HEK293 (cell line): Measurements from ENCODE around the gene SF3B4.

Source experiments
- BCL11B ChIP-seq: fragments of 450-650 bp; formaldehyde crosslinking; IDR thresholded peaks from 2 replicates; pipeline ENCODE4 v1.5.1; 2016; ENCODE audit warnings: low read depth, missing biosample characterization, missing genetic modification characterization
- IKZF3 ChIP-seq: fragments of 450-650 bp; IDR thresholded peaks from 2 replicates; pipeline ENCODE4 v1.5.0; 2018; ENCODE audit warnings: missing biosample characterization, mild to moderate bottlenecking, missing genetic modification characterization, moderate library complexity
- KLF7 ChIP-seq: fragments of 450-650 bp; formaldehyde crosslinking; IDR thresholded peaks from 2 replicates; pipeline ENCODE4 v1.5.1; 2016; ENCODE audit warnings: missing biosample characterization, missing genetic modification characterization, borderline replicate concordance
- PRDM6 ChIP-seq: fragments of 450-650 bp; formaldehyde crosslinking; IDR thresholded peaks from 2 replicates; pipeline ENCODE4 v1.5.1; 2017; ENCODE audit warnings: missing biosample characterization, missing genetic modification characterization
- REST ChIP-seq: fragments of 450-650 bp; formaldehyde crosslinking; IDR thresholded peaks from 2 replicates; pipeline ENCODE4 v1.5.1; 2016; ENCODE audit warnings: missing biosample characterization, missing genetic modification characterization
- SETDB1 ChIP-seq: IDR thresholded peaks from one replicate; pipeline ENCODE4 v1.6.1; 2017; ENCODE audit warnings: mild to moderate bottlenecking, low read length, moderate library complexity, mixed read lengths; ENCODE audit not compliant: insufficient read length
- SP2 ChIP-seq: fragments of 450-650 bp; formaldehyde crosslinking; IDR thresholded peaks from 2 replicates; pipeline ENCODE4 v1.5.1; 2016; ENCODE audit warnings: missing biosample characterization, missing genetic modification characterization
- YY1 ChIP-seq: fragments of 450-650 bp; formaldehyde crosslinking; IDR thresholded peaks from 2 replicates; pipeline ENCODE4 v1.5.1; 2018; ENCODE audit warnings: missing biosample characterization, missing genetic modification characterization
- YY2 ChIP-seq: fragments of 450-650 bp; formaldehyde crosslinking; IDR thresholded peaks from 2 replicates; pipeline ENCODE4 v1.5.1; 2016; ENCODE audit warnings: missing biosample characterization, missing genetic modification characterization
- ZFP37 ChIP-seq: fragments of 450-650 bp; formaldehyde crosslinking; IDR thresholded peaks from 2 replicates; pipeline ENCODE4 v1.5.1; 2016; ENCODE audit warnings: missing biosample characterization, missing genetic modification characterization
- ZNF112 ChIP-seq: fragments of 450-650 bp; formaldehyde crosslinking; IDR thresholded peaks from 2 replicates; pipeline ENCODE4 v1.5.0; 2017; ENCODE audit warnings: missing biosample characterization, missing genetic modification characterization
- ZNF114 ChIP-seq: fragments of 450-650 bp; formaldehyde crosslinking; IDR thresholded peaks from 2 replicates; pipeline ENCODE4 v1.5.0; 2017; ENCODE audit warnings: missing biosample characterization, missing genetic modification characterization
- ZNF132 ChIP-seq: fragments of 450-650 bp; formaldehyde crosslinking; IDR thresholded peaks from 2 replicates; pipeline ENCODE4 v1.5.1; 2017; ENCODE audit warnings: missing biosample characterization, missing genetic modification characterization, borderline replicate concordance
- ZNF140 ChIP-seq: fragments of 450-650 bp; formaldehyde crosslinking; IDR thresholded peaks from 2 replicates; pipeline ENCODE4 v1.5.1; 2016; ENCODE audit warnings: missing biosample characterization, missing genetic modification characterization
- ZNF16 ChIP-seq: fragments of 450-650 bp; formaldehyde crosslinking; IDR thresholded peaks from 2 replicates; pipeline ENCODE4 v1.5.1; 2016; ENCODE audit warnings: low read depth, missing biosample characterization, missing genetic modification characterization
- ZNF2 ChIP-seq: fragments of 450-650 bp; formaldehyde crosslinking; IDR thresholded peaks from 2 replicates; pipeline ENCODE4 v1.5.1; 2016; ENCODE audit warnings: missing biosample characterization, missing genetic modification characterization
- ZNF221 ChIP-seq: fragments of 450-650 bp; formaldehyde crosslinking; IDR thresholded peaks from 2 replicates; pipeline ENCODE4 v1.5.1; 2017; ENCODE audit warnings: missing biosample characterization, missing genetic modification characterization, borderline replicate concordance
- ZNF391 ChIP-seq: fragments of 450-650 bp; formaldehyde crosslinking; IDR thresholded peaks from 2 replicates; pipeline ENCODE4 v1.5.1; 2016; ENCODE audit warnings: low read depth, missing biosample characterization, missing genetic modification characterization, borderline replicate concordance
- ZNF394 ChIP-seq: fragments of 450-650 bp; formaldehyde crosslinking; IDR thresholded peaks from 2 replicates; pipeline ENCODE4 v1.5.1; 2016; ENCODE audit warnings: missing biosample characterization, missing genetic modification characterization, mild to moderate bottlenecking, moderate library complexity, borderline replicate concordance
- ZNF398 ChIP-seq: fragments of 450-650 bp; formaldehyde crosslinking; IDR thresholded peaks from 2 replicates; pipeline ENCODE4 v1.5.1; 2017; ENCODE audit warnings: missing biosample characterization, missing genetic modification characterization
- ZNF510 ChIP-seq: fragments of 450-650 bp; formaldehyde crosslinking; IDR thresholded peaks from 2 replicates; pipeline ENCODE4 v1.5.1; 2018; ENCODE audit warnings: mild to moderate bottlenecking, missing genetic modification characterization, missing biosample characterization; ENCODE audit not compliant: insufficient replicate concordance
- ZNF530 ChIP-seq: fragments of 450-650 bp; formaldehyde crosslinking; IDR thresholded peaks from 2 replicates; pipeline ENCODE4 v1.5.1; 2016; ENCODE audit warnings: low read depth, missing biosample characterization, missing genetic modification characterization
- ZNF571 ChIP-seq: fragments of 450-650 bp; formaldehyde crosslinking; IDR thresholded peaks from 2 replicates; pipeline ENCODE4 v1.5.0; 2017; ENCODE audit warnings: missing biosample characterization, missing genetic modification characterization
- ZNF776 ChIP-seq: fragments of 450-650 bp; formaldehyde crosslinking; IDR thresholded peaks from 2 replicates; pipeline ENCODE4 v1.5.0; 2017; ENCODE audit warnings: missing biosample characterization, missing genetic modification characterization, borderline replicate concordance
- ZSCAN4 ChIP-seq: fragments of 450-650 bp; formaldehyde crosslinking; IDR thresholded peaks from 2 replicates; pipeline ENCODE4 v1.5.1; 2017; ENCODE audit warnings: missing biosample characterization, missing genetic modification characterization
- ZXDB ChIP-seq: fragments of 450-650 bp; formaldehyde crosslinking; IDR thresholded peaks from 2 replicates; pipeline ENCODE4 v1.5.1; 2016; ENCODE audit warnings: missing biosample characterization, missing genetic modification characterization
- TF ChIP-seq, protein P1 (sequence below): fragments of 450-650 bp; formaldehyde crosslinking; IDR thresholded peaks from 2 replicates; pipeline ENCODE4 v1.5.1; 2016; ENCODE audit warnings: missing biosample characterization, missing genetic modification characterization
- TF ChIP-seq, protein P2 (sequence below): fragments of 450-650 bp; formaldehyde crosslinking; IDR thresholded peaks from 2 replicates; pipeline ENCODE4 v1.5.1; 2016; ENCODE audit warnings: missing biosample characterization, missing genetic modification characterization

Gene SF3B4

DNA sequence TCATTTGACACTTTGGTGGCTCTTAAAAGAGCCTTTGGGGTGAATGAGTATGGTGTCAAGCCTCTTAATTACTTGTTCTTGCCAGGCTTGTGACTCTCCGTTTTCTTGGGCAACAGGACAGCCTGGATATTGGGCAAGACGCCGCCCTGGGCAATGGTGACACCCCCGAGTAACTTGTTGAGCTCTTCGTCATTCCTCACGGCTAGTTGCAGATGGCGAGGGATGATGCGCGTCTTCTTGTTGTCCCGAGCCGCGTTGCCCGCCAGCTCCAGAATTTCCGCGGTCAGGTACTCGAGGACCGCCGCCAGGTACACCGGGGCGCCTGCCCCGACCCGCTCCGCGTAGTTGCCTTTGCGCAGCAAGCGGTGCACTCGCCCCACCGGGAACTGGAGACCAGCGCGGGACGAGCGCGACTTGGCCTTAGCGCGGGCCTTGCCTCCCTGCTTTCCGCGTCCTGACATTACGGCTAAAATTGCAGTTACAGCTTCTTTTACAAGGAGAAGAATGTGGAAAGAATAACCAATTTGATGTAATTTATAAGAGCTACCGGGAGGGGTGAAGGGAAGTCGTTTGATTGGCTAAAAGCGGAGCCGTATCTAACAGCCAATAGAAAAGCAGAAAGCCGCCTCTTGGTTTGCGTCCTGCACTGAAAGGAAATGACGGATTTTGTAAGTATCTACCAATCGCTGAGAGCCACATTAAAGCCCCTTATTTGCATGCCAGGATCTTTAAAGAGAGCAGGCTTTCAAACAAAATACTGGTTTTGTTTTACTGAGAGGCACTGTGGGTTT lies 40.0 kb downstream of the SF3B4 start (continued):
- TF ChIP-seq BCL11B, result peak; percentile 29; the same call in 1 of the 2 replicates
- no peak; the same call in 1 of the 2 replicates for TF ChIP-seq YY1 (tag by site-specific recombination)
- TF ChIP-seq ZSCAN4 (tag by site-specific recombination), result peak; percentile 20; the same call in 1 of the 2 replicates
- no peak; the same call in 1 of the 2 replicates for TF ChIP-seq REST (tag by site-specific recombination)
- TF ChIP-seq ZNF221 (tag by site-specific recombination), result no peak
- TF ChIP-seq ZNF112 (tag by site-specific recombination), result no peak
- TF ChIP-seq ZNF571, result no peak
- TF ChIP-seq, protein P1, sequence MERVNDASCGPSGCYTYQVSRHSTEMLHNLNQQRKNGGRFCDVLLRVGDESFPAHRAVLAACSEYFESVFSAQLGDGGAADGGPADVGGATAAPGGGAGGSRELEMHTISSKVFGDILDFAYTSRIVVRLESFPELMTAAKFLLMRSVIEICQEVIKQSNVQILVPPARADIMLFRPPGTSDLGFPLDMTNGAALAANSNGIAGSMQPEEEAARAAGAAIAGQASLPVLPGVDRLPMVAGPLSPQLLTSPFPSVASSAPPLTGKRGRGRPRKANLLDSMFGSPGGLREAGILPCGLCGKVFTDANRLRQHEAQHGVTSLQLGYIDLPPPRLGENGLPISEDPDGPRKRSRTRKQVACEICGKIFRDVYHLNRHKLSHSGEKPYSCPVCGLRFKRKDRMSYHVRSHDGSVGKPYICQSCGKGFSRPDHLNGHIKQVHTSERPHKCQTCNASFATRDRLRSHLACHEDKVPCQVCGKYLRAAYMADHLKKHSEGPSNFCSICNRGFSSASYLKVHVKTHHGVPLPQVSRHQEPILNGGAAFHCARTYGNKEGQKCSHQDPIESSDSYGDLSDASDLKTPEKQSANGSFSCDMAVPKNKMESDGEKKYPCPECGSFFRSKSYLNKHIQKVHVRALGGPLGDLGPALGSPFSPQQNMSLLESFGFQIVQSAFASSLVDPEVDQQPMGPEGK (tag by site-specific recombination), result peak; percentile 51
- TF ChIP-seq IKZF3 (tag by site-specific recombination), result 0 out of 2 replicates have a peak, but pooled peaks have one; percentile 25
- TF ChIP-seq, protein P2, sequence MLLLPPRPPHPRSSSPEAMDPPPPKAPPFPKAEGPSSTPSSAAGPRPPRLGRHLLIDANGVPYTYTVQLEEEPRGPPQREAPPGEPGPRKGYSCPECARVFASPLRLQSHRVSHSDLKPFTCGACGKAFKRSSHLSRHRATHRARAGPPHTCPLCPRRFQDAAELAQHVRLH (tag by site-specific recombination), result no peak
- no peak for TF ChIP-seq ZNF530 (tag by site-specific recombination)
- no peak for TF ChIP-seq ZNF776 (tag by site-specific recombination)
- TF ChIP-seq KLF7, result no peak
- TF ChIP-seq ZXDB (tag by site-specific recombination), result no peak
- no peak for TF ChIP-seq ZNF140
- no peak for TF ChIP-seq YY2 (tag by site-specific recombination)
- TF ChIP-seq ZNF510, result no peak
- no peak; the same call in 1 of the 2 replicates for TF ChIP-seq ZNF394 (tag by site-specific recombination)
- TF ChIP-seq ZNF114 (tag by site-specific recombination), result no peak
- peak; percentile 51; the same call in 1 of the 2 replicates for TF ChIP-seq ZNF391 (tag by site-specific recombination)
- no peak; the same call in 1 of the 2 replicates for TF ChIP-seq PRDM6 (tag by site-specific recombination)
- TF ChIP-seq ZNF398, result no peak
- peak; percentile 47 for TF ChIP-seq SETDB1
- TF ChIP-seq SP2 (tag by site-specific recombination), result peak; percentile 88
- TF ChIP-seq ZNF2 (tag by site-specific recombination), result peak; percentile 29; the same call in 1 of the 2 replicates
- TF ChIP-seq ZFP37 (tag by site-specific recombination), result no peak
- TF ChIP-seq ZNF132 (tag by site-specific recombination), result no peak
- TF ChIP-seq ZNF16, result no peak
